Measurements from ENCODE around the gene EPS15.

- TF ChIP-seq, protein P1, sequence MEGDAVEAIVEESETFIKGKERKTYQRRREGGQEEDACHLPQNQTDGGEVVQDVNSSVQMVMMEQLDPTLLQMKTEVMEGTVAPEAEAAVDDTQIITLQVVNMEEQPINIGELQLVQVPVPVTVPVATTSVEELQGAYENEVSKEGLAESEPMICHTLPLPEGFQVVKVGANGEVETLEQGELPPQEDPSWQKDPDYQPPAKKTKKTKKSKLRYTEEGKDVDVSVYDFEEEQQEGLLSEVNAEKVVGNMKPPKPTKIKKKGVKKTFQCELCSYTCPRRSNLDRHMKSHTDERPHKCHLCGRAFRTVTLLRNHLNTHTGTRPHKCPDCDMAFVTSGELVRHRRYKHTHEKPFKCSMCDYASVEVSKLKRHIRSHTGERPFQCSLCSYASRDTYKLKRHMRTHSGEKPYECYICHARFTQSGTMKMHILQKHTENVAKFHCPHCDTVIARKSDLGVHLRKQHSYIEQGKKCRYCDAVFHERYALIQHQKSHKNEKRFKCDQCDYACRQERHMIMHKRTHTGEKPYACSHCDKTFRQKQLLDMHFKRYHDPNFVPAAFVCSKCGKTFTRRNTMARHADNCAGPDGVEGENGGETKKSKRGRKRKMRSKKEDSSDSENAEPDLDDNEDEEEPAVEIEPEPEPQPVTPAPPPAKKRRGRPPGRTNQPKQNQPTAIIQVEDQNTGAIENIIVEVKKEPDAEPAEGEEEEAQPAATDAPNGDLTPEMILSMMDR (optimal IDR thresholded peaks at IDR 0.05 in 1 of 3, IDR thresholded peaks at IDR 0.05 in 1 of 3, conservative IDR thresholded peaks at IDR 0.05 in 1 of 3; ENCODE audit: extremely low read depth in 1 of 3, insufficient read depth in 2 of 3, low read length in 3 of 3) = no peak
- TF ChIP-seq EZH2 (IDR thresholded peaks at IDR 0.05; ENCODE audit: low read length) = no peak
Measured at GRCh38 chr1:51567653-51568052, 48.6 kb upstream of the EPS15 start.

Measured in keratinocyte (primary cell).